Activated CD4-positive, alpha-beta T cell treated with anti-CD3 and anti-CD28 coated beads, Interleukin-2, amount 50 U/mL, for 1 hour (primary cell): Measurements from ENCODE around the gene TRIM15.
"Not testable (repeated sequence)": the region's sequence is repeated elsewhere in the genome, so short reads cannot be mapped to it uniquely, and the experiment has no call there.

Source experiments
- DNase-seq: peaks from one replicate; pipeline ENCODE4 v3.0.0-alpha.2; 2020

TRIM15 gene

DNA sequence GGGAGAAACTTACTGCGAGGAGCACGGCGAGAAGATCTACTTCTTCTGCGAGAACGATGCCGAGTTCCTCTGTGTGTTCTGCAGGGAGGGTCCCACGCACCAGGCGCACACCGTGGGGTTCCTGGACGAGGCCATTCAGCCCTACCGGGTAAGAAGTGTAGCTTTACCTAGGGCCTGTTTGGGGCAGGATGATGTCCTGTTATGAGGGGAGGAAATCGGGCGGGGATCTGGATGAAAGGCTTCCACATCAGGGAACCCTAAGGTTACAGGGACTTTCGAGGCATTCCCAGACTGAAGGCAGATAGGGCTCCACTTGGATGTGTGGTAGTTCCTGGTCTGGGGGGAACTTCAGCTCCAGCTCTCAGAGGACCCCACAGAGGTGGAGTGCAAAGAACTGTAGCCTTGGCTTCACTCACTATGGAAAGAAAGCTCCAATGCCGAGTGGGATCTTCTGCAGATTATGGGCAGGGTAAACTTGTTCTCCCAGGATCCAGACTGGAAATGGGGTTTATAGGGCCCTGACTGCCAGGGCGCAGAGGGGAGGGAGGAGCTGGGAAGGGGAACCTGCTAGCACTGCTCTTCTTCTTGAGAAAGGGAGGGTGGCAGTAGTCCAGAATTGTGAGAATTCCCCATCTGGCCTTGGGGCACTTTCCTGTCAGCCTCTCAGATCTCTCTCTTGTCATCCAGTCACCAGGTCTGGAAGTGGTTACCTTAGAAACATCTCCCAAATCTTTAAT is 740 bp downstream of the TRIM15 start:
- DNase-seq: no peak

DNA sequence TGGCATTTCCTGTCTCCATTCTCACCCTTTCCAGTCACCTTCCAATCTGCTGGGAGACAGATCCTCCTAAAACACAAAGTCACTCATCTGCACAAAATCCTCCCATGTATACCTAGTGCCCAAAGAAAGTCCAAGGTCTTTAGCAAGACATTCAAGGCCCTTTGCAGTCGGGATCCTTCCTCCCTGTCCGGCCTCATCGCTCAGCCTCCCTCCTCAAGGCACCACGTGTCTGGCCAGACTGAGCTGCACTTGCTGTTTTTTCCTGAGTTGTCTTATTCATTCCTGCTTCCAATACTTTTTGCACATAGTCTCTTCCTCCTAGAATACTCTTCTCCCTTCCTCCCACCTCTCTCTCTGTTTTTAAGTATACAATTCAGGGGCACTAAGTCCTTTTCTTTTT is 1.4 kb downstream of the TRIM15 start:
- no peak for DNase-seq

DNA sequence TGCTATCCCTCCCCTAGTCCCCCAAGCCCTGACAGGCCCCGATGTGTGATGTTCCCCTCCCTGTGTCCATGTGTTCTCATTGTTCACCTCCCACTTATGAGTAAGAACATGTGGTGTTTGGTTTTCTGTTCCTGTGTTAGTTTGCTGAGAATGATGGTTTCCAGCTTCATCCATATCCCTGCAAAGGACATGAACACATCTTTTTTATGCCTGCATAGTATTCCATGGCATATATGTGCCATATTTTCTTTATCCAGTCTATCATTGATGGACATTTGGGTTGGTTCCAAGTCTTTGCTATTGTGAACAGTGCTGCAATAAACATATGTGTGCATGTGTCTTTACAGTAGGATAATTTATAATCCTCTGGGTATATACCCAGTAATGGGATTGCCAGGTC is 1.9 kb downstream of the TRIM15 start:
- DNase-seq: not testable (repeated sequence)

DNA sequence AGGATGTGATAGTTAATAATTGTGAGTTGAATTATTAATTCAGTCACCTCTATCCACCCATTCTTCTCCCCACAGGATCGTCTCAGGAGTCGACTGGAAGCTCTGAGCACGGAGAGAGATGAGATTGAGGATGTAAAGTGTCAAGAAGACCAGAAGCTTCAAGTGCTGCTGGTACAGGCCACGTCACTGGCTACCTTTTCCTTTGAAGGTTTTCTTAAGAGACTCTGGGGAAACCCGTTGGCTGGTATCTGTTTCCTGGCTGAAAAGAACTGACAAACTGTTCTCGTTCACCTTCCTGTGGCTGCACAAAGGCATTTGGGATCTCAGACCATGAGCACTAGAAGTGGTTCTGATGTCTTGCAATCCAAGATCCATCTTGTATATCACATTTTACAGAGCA is 3.8 kb downstream of the TRIM15 start:
- DNase-seq: no peak

DNA sequence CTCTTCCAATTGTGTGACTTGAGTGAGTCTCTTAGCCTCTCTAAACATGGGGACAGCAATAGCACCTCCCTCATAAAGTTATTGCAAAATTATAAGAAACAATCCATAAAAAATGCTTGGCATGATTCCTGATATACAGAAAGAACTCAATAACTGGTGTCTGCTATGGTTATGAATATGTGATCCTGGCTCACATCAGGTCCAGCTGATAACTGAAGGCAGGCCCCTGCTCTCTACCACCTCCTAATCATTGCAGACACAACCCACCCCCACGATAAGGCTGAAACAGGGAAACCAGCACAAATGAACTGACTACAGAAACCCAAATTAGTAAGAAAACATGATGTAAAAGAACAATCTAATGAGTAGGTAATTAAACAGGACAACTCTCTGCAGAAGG is 5.4 kb downstream of the TRIM15 start:
- no peak for DNase-seq

DNA sequence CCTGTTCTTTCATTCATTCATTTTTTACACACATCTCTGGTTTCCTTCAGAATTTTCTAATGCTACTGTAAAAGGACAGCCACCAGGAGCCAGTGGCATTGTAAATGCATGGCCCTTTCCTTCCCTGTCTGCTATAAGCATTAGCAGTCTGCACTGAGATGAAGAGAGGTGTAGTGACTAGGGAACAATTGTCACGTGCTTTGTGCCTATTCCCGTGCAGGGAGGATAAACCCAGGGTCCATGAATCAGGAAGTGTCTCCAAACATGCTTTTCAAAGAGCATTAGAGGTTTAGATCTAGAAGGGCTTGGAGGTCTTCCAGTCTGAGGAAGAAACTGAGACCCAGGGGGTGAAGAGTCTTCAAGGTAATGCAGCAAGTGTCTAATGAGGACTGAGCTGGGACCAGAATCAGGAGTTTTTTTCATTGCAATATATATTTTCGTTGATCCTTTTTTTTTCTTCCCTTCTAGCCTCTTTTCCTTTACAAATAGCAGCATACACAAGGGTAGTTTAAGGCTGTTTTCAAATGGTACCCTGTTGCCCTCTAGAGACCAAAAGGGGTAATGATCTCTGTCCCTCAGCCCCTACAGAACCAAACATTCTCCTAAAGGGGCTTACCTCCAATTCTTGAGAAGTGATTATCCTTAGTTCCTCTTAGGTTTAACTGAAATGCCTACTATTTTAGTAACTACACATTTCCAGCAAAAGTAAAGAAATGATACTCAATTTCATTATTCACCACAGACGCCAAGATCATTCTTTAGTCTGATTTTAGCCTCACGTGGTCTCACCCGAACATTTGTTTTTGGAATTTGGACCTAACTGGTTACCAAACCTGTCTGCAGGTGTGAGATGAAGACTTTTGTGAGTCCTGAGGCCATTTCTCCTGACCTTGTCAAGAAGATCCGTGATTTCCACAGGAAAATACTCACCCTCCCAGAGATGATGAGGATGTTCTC is 6.6 kb downstream of the TRIM15 start:
- no peak for DNase-seq

DNA sequence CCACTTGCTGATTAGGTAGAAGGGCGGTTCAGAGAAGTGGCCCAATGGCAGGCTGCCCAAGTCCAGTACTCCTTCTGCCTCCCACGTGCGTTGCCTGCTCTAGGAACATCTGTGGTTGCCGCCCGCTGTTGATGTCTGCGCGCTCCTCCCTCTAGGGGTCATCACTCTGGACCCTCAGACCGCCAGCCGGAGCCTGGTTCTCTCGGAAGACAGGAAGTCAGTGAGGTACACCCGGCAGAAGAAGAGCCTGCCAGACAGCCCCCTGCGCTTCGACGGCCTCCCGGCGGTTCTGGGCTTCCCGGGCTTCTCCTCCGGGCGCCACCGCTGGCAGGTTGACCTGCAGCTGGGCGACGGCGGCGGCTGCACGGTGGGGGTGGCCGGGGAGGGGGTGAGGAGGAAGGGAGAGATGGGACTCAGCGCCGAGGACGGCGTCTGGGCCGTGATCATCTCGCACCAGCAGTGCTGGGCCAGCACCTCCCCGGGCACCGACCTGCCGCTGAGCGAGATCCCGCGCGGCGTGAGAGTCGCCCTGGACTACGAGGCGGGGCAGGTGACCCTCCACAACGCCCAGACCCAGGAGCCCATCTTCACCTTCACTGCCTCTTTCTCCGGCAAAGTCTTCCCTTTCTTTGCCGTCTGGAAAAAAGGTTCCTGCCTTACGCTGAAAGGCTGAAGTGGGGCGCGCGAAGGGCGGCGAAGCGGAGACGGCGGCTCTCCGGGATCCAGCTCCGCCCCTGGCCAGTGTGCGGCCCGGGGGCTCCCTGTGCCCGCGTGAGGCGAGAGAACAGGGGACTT is 8.5 kb downstream of the TRIM15 start:
- DNase-seq: no peak

DNA sequence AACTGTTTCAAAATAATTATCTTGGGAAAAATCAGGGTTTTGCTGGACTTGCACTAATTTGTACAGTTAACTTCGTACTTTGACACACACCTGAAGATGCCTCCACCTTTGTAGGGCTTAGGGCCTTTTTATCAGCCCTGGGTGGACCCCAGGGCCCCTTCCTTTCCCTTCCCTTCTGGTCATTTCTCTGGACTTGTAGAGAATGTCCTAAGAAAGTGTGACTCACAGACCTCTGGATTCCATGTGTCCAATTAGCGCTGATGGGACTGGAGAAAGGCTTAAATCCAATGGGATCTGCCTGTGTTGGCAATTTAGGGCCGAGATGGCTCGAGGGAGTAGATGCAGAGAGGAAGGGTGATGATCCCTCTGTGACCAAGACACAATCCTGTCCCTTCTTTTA is 9.3 kb downstream of the TRIM15 start:
- DNase-seq: no peak

DNA sequence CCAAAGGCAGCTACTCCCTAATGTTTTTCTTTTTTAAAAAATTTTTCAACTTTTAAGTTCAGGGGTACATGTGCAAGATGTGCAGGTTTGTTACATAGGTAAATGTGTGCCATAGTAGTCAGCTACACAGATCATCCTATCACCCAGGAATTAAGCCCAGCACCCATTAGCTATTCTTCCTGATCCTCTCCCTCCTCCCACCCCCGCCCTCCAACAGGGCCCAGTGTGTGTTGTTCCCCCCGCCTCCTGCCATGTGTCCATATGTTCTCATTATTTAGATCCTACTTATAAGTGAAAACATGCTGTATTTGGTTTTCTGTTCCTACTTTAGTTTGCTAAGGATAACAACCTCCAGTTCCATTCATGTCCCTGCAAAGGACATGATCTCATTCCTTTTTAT is 12.4 kb downstream of the TRIM15 start:
- no peak for DNase-seq

DNA sequence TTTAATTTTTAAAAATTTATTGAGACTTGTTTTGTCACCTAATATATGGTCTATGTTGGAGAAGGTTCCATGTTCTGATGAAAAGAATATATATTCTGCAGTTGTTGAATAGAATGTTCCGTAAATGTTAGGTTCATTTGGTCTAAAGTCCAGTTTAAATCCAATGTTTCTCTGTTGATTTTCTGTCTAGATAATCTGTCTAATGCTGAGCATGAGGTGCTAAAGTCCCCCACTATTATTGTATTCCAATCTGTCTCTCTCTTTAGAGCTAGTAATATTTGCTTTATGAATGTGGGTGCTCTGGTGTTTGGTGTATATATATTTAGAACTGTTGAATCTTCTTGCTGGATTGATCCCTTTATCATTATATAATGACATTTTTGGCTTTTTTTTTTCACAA is 15.5 kb downstream of the TRIM15 start:
- no peak for DNase-seq

DNA sequence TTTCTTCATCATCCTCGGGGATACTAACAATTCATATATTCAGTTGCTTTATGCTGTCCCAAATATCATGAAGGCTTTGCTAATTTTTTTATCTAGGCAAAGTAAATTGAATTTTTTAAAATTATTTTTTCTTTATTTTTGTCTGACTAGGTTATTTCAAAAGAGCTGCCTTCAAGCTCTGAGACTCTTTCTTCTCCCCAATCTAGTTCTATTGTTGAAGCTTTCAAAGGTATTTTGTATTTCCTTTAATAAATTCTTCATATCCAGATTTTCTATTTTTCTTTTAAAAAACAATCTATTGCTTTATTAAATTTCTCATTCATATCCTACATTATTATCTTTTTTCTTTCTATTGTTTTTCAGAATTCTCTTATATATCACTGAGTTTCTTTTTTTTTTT is 16.8 kb downstream of the TRIM15 start:
- DNase-seq: no peak

DNA sequence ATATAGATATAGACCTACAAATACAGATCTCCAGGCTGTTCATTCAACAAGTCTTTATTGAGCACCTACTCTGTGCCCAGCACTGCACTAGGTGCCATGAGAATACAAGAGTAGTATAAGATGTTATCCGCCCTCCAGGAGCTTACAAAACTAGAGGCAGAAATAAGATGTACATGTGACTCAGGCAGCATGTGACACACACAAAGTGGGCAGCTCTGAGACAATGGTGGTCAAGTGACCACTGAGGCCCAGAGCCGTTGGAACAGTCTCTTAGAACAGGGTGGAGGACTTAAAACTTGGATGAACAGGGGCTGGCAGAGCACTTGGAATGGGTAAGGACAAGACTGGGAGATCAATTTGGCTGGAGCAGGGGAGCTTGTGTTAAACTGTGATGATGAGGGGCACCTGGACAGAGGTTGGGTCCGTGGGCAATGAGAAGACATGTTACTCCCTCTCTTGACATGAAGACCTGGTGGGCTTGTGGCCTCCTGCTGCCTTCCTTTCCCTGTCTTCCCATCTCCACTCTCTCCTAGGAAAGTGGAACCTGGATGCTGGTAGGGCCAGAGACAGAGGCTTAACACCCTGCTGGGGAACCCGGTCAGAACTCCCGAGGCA is 21.2 kb downstream of the TRIM15 start:
- DNase-seq: no peak

DNA sequence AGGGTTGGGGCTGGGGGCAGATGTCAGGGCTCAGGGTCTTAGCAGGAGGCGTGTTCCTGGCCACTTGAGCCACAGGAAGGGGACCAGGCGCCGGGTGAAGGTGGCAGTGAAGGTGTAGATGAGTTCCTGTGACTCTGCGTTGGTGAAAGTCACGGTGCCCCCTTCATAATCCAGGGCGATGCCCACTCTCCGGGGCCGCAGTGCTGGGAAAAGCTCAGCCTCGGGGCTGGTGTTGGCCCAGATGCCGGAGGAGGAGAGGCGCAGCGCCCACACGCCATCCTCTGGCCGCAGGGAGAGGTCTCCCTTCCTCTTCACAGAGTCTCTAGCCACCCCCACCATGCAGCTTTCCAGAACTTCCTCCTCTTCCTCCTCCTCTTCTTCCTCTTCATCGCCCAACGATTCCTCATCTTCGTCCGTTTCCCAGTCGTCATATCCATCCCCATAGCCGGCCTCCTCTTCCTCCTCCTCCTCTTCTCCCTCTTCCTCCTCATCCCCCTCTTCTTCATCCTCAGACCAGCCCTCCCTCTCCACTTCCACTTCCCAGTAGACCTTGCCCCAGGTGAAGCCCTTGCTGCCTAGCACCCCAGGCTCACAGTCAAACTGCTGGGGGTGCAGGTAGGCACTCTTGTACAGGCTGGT is 22.6 kb downstream of the TRIM15 start:
- no peak for DNase-seq

DNA sequence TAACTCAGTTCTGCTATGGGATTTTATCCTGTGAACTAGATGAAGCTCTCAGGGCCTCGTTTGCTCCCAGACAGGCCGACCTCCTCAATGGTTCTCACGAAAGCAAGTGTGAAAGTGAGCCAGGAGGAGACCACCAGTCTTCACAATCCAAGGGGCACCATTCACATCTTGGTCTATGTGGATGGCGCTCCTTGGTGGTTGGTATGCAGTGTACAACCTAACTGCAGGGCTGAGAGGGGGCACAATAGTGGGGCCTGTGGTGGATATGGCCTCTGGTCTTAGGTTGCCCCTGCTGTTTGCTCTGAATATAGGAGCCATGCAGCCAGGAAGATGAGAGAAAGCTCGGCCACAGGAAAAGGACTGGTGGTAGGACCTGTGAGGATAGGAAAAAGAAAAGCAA is 25.2 kb downstream of the TRIM15 start:
- DNase-seq: no peak

DNA sequence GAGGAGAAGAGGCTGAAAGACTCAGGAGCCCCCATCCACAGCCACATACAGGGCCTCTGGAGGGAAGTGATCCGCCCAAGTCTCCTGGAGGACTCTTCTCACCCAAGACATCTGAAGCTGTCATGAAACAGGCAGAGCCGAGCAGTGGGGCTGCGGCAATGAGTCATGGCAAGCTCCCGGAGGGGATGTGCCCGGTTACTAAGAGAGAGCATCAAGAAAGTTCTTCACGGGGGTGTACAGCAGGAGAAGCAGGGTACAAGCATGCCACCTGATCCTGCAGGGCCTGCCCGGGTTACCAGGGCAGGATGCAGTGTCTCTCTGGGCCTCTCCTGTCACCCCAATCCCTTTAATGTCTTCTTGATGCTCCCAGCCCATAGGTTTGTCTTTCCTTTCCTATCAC is 28.7 kb downstream of the TRIM15 start:
- no peak for DNase-seq

DNA sequence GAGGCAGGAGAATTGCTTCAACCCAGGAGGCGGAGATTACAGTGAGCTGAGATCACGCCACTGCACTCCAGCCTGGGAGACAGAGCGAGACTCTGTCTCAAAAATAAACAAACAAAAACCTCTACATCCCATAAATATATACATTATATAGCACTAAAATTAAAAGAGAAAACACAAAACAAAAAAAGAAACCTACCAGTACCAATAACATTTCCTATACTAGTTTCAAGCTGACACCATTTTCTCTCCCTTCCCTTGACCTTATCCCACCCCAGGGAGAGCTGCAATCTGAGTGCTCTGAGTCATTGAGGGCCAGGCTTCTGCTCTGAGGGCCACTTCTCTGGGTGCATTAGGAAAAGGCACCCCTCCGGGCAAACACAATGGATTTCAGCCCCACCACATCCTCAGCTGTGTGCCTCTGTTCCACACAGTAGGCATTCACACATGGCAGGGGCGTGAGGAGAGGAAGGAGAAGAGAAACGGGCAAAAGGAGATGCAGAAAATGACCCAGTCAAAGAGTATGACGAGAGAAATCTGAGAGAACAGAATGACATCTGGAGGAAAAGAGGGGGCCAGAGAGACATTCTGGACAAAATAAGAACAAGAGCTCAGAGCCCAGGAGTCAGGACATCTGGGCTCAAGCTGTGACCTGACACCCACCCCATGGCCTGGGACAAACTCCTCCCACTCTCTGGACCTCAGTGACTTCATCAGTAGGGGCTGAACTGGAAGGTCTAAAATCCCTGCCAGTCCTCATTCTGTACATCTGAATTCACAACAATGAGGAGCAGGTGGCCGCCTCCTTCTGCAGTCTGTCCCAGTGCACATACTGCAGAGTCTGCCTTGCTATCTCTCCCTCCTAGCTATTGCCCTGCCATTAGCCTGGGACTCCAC is 31.7 kb downstream of the TRIM15 start:
- DNase-seq: no peak

DNA sequence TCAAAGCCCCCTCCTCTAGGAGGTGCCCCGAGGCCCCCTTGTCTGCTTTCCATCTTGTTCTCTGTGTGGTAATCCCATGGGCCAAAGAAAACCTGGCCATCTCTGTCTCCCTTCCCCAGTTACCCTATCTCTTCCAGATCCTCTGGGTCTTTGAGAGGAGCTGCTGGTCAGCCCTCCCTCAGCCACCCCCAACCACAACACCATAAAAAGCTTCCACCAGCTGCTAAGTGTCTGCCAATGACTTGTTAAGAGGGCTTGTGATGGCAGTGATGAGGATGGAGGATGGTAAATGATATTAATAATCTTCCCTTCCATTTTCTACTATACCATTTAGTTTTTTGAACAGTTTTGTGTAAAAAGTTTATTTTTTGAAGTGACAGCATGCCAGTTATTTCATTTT is 32.6 kb downstream of the TRIM15 start:
- DNase-seq: no peak

DNA sequence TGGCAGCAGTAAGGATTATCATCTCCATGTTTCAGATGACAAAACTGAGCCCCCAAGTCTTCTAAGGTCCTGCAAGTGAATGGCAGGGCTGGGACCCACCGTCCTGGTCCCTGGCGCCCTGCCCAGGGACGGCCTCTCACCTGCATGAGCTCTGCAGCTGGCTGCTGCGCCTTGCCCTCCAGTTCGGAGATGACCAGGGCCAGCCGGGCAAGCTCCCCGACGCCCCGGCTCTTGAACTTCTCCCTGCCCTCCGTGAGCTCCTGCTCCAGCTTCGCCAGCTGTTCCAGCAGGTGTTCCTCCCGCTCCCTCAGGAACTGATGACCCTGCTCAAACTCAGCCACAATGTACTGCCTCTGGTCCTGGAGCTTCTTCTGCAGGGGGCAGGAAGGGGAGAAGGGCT is 33.0 kb downstream of the TRIM15 start:
- no peak for DNase-seq

DNA sequence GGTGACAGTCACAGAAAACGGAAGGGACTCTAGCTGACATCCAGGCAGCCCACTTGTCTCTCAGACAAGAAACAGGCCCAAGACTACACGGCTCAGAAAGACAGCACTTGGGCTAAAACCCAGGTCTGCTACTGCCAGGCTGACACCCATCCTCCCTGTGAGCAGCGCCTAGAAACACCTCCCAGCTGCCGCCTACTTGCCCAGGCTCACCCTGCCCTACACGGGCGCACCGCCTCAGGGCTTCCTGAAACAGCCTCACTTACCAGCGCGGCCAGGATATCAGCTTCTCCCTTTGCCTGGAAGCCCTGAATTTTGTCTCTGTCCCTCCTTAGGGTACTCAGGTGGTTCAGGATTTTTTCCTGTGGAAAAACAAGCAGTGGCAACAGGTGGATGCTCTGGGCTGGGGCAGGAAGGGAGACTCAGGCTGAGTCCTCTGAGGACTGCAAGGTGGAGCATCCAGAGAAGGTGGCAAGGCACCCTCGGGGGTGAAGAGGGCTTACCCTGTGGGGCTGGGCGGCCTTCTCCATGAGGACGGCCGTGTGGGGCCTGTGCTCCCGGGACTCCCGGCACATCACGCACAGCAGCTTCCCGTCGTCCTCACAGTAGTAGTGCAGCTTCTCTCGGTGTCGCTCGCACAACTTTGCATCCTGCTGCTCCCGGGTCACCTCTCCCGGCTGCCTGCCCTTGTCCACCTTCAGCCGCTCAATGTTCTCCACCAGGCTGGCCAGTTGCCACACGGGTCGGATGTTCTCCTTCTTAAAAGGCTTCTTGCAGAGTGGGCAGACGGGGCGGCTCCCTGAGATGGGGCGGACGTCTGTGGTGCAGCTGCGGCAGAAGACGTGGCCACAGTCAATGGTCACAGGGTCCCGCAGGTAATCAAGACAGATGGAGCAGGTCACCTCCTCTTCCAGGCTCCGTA is 35.1 kb downstream of the TRIM15 start:
- DNase-seq: no peak

DNA sequence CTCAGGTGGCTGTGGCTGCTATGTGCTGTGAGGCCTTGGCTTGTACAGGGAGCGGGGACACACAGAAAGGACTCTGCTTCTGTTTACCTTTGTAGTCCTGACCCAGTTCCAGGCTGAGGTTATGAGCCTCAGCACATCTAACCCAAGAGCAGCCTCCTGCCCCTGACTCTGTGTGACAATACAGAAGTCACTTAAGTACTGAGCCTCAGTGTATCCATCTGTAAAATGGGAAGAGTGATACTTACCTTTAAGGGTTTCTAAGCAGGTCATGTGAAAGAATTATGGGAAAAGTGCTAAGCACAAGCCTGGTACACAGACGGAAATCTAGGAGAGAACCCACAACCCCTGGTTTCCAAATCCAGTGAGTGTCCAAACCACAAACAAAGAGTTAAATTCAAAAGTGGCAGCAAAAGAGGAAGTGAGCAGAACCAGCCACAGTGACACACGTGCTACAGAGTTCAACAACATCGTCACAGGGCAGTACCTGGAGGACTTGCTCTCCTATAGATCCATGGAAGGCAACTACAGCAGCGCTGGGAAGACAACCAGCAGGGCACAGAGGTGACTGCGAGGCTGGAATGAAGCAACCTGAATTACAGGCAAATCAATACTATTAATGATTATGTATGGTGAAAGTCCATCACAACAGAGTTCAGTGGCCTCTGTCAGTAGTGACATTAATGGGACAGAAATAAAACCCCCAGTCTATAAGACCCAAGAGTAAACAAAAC is 37.4 kb downstream of the TRIM15 start:
- DNase-seq: no peak
